IMR-90 (cell line): ENCODE results near the gene SAP30BP. TPM values are rescaled to one million over a fixed set of nuclear protein-coding genes. Genes with fewer than 3 reads are reported as not detected.

Experiments used
- ATAC-seq: fragments of 200-7000 bp; cut with Tn5 transposase; 2 replicates; pipeline ENCODE4 v1.9.1; 2020; ENCODE audit warnings: low read depth, mild to moderate bottlenecking, moderate library complexity
- BruUV-seq: library from RNA; stranded (reverse); fragments of 400-500 nt; replicated peaks from 2 replicates; lab custom pipeline; 2021; lab: Mats Ljungman, UMichigan
- CTCF ChIA-PET: fragments of 300-600 bp; formaldehyde crosslinking; extraction: SDS; loops from one replicate; lab custom pipeline; 2021; ENCODE audit warnings: antibody characterized with exemption; lab: Yijun Ruan, JAX
- POLR2A ChIA-PET: fragments of 300-600 bp; sonication (Branson Sonifier 250); formaldehyde crosslinking; loops from one replicate; lab custom pipeline; 2022; ENCODE audit warnings: antibody characterized with exemption; ENCODE audit not compliant: unreplicated experiment; lab: Charles Lee
- DNase-seq: peaks from one replicate; pipeline ENCODE4 v3.0.0; 2013
- H2AFZ ChIP-seq: replicated peaks from 2 replicates; pipeline ENCODE3; 2013; ENCODE audit warnings: low read length, mild to moderate bottlenecking; ENCODE audit not compliant: poor library complexity
- H2AK5ac ChIP-seq: 2 replicates; pipeline ENCODE4 v1.6.1; 2013; ENCODE audit warnings: low read depth, low read length, inconsistent platforms
- H2AK9ac ChIP-seq: replicated peaks from 2 replicates; pipeline ENCODE3; 2013; ENCODE audit warnings: mild to moderate bottlenecking, low read depth, low read length, moderate library complexity; ENCODE audit not compliant: poor library complexity
- H2BK120ac ChIP-seq: 2 replicates; pipeline ENCODE4 v1.6.1; 2013; ENCODE audit warnings: low read depth, low read length, inconsistent platforms
- H2BK15ac ChIP-seq: 3 replicates; pipeline ENCODE4 v1.6.1; 2013; ENCODE audit warnings: low read depth, low read length, inconsistent platforms
- H2BK20ac ChIP-seq: 2 replicates; pipeline ENCODE4 v1.6.1; 2013; ENCODE audit warnings: low read depth, mild to moderate bottlenecking, inconsistent platforms, low read length, moderate library complexity
- H2BK5ac ChIP-seq: 2 replicates; pipeline ENCODE4 v1.6.1; 2013; ENCODE audit warnings: mild to moderate bottlenecking, low read depth, low read length, inconsistent platforms; ENCODE audit not compliant: poor library complexity, severe bottlenecking
- H3K14ac ChIP-seq: replicated peaks from 2 replicates; pipeline ENCODE4 v1.6.1; 2013; ENCODE audit warnings: low read depth, low read length, inconsistent platforms
- H3K18ac ChIP-seq: 2 replicates; pipeline ENCODE4 v1.6.1; 2013; ENCODE audit warnings: low read depth, low read length, control low read depth
- H3K23ac ChIP-seq: 2 replicates; pipeline ENCODE4 v1.6.1; 2013; ENCODE audit warnings: low read depth, low read length, inconsistent platforms
- H3K27ac ChIP-seq: 2 replicates; pipeline ENCODE4 v1.5.1; 2013; ENCODE audit warnings: mild to moderate bottlenecking, control low read depth, low read length; ENCODE audit not compliant: insufficient read depth
- H3K27me3 ChIP-seq: 2 replicates; pipeline ENCODE4 v1.6.1; 2013; ENCODE audit warnings: low read length; ENCODE audit not compliant: control insufficient read depth, insufficient read depth
- H3K36me3 ChIP-seq: 2 replicates; pipeline ENCODE4 v1.6.1; 2013; ENCODE audit warnings: low read length, mixed read lengths; ENCODE audit not compliant: control insufficient read depth, insufficient read depth
- H3K4ac ChIP-seq: 2 replicates; pipeline ENCODE4 v1.6.1; 2013; ENCODE audit warnings: low read depth, low read length, inconsistent platforms
- H3K4me1 ChIP-seq: 2 replicates; pipeline ENCODE4 v1.6.1; 2013; ENCODE audit warnings: low read length, mixed read lengths; ENCODE audit not compliant: control insufficient read depth, insufficient read depth
- H3K4me2 ChIP-seq: 2 replicates; pipeline ENCODE4 v1.6.1; 2013; ENCODE audit warnings: low read depth, mild to moderate bottlenecking, control low read depth, low read length, moderate library complexity
- H3K4me3 ChIP-seq: 2 replicates; pipeline ENCODE4 v1.5.1; 2013; ENCODE audit warnings: low read depth, mild to moderate bottlenecking, control low read depth, low read length, moderate library complexity; ENCODE audit not compliant: insufficient read depth
- H3K56ac ChIP-seq: 2 replicates; pipeline ENCODE4 v1.6.1; 2013; ENCODE audit warnings: low read length, inconsistent platforms; ENCODE audit not compliant: insufficient read depth; ENCODE audit errors: extremely low read depth
- H3K79me1 ChIP-seq, 2 experiments: 2 replicates each; pipeline ENCODE4 v1.6.1; 2013; ENCODE audit warnings: low read length in 2 of 2, inconsistent platforms in 1 of 2, low read depth in 1 of 2
- H3K9ac ChIP-seq: 2 replicates; pipeline ENCODE4 v1.6.1; 2013; ENCODE audit warnings: low read depth, low read length, control low read depth
- H3K9me1 ChIP-seq: 2 replicates; pipeline ENCODE4 v1.6.1; 2013; ENCODE audit warnings: low read length, inconsistent platforms; ENCODE audit not compliant: insufficient read depth
- H3K9me3 ChIP-seq: 2 replicates; pipeline ENCODE4 v1.6.1; 2013; ENCODE audit warnings: low read length; ENCODE audit not compliant: control insufficient read depth, insufficient read depth
- H4K20me1 ChIP-seq: 2 replicates; pipeline ENCODE4 v1.6.1; 2013; ENCODE audit warnings: low read length, inconsistent platforms; ENCODE audit not compliant: insufficient read depth
- H4K5ac ChIP-seq: 2 replicates; pipeline ENCODE4 v1.6.1; 2013; ENCODE audit warnings: mild to moderate bottlenecking, low read depth, low read length, control low read depth
- H4K8ac ChIP-seq, 2 experiments: 2 replicates each; pipeline ENCODE4 v1.6.1; 2013; ENCODE audit warnings: low read depth in 2 of 2, low read length in 2 of 2, control low read depth in 1 of 2, inconsistent platforms in 1 of 2
- H4K91ac ChIP-seq: 2 replicates; pipeline ENCODE4 v1.6.1; 2013; ENCODE audit warnings: low read depth, low read length, inconsistent platforms; ENCODE audit not compliant: insufficient read depth
- MXI1 ChIP-seq: IDR thresholded peaks from 2 replicates; pipeline ENCODE4 v1.6.1; 2012; ENCODE audit warnings: low read depth, mild to moderate bottlenecking, low read length, moderate library complexity, borderline replicate concordance
- WGBS, 2 experiments: methylation state at CpG; one replicate each; pipeline versions ENCODE4 v1.1.5 to v1.1.7; 2013; ENCODE audit warnings: missing lambda C conversion rate in 2 of 2; ENCODE audit not compliant: insufficient read length in 1 of 2; ENCODE audit errors: extremely low coverage in 2 of 2; 5-methylcytosine and 5-hydroxymethylcytosine counted together
- dilution Hi-C: fragments of 300-500 bp; cut with HindIII; formaldehyde crosslinking; loops from one replicate; pipeline ENCODE4 v1.14.3; 2018; ENCODE audit warnings: low sequenced_read_pairs; ENCODE audit not compliant: unreplicated experiment
- in situ Hi-C: fragments of 300-500 bp; cut with MboI; formaldehyde crosslinking; loops from 3 replicates; pipeline ENCODE4 v1.14.3; 2019; ENCODE audit warnings: low sequenced_read_pairs, inconsistent platforms, mixed read lengths
- intact Hi-C: fragments of 100-400 bp; cut with micrococcal nuclease; formaldehyde crosslinking; loops from 2 replicates; pipeline ENCODE4 v1.10.0; 2022
- polyA plus RNA-seq, 3 experiments: library from polyadenylated mRNA; depleted of rRNA; stranded (reverse); fragments of >200 nt; gene quantifications; 2 replicates each; pipeline ENCODE4 v1.2.3, GENCODE V29; 2012; ENCODE audit warnings: low replicate concordance in 1 of 3
- total RNA-seq: library from RNA; depleted of rRNA; stranded (reverse); fragments of >200 nt; gene quantifications from 2 replicates; pipeline ENCODE4 v1.2.3, GENCODE V29; 2012

The SAP30BP gene
- total and polyA plus RNA-seq, 2 of the 4 experiments (the other 2 are of a cell fraction) = 70.4 to 139 TPM

GRCh38 chr17:75624021-75624420 lies 43.1 kb upstream of the SAP30BP start:
- POLR2A ChIA-PET = no interaction called here
- Histone ChIP-seq H3K9ac (no peak overlapping the region), H3K4me1 (peaks cover 5% of the 10 kb centered on the region; the same call in 1 of the 2 replicates), H2AK9ac (no peak overlapping the region), H2AK5ac (no peak overlapping the region), H4K20me1 (no peaks in the 10 kb centered on the region; the same call in 1 of the 2 replicates), H3K4ac (no peak overlapping the region), H2BK15ac (no peak overlapping the region), H3K9me3 (no peaks in the 10 kb centered on the region), H3K14ac (no peak overlapping the region), H3K9me1 (no peaks in the 10 kb centered on the region), H3K18ac (no peak overlapping the region), H3K36me3 (no peaks in the 10 kb centered on the region; the same call in 1 of the 2 replicates), H3K27me3 (peaks cover 6% of the 10 kb centered on the region; the same call in 1 of the 2 replicates), H2AFZ (no peak overlapping the region), H2BK120ac (no peak overlapping the region), H3K79me1 (no peaks in the 10 kb centered on the region), H4K91ac (no peak overlapping the region), H2BK5ac (no peak overlapping the region), H4K8ac (no peak overlapping the region), H3K56ac (no peak overlapping the region), H4K5ac (no peak overlapping the region), H2BK20ac (no peak overlapping the region), H3K4me3 (no peak overlapping the region), H3K27ac (no peak overlapping the region), H3K23ac (no peak overlapping the region), H3K4me2 (no peak overlapping the region)
- in situ Hi-C loops = no loop called here
- DNase-seq (no peak), ATAC-seq (no peak)
- intact Hi-C loops = no loop called here
- 74% methylated on average over 4 of the region's 12 CpGs; no CpG with 5 or more reads in 1 of the 2 experiments for WGBS, 2 experiments
- no peak for TF ChIP-seq MXI1
- dilution Hi-C loops = no loop called here
- no TSS peak for BruUV-seq
- CTCF ChIA-PET = interaction anchor here (0.5 to 1.5 kb wide), 3 partner anchors 9 to 129 kb away, joined by 3 to 5 read pairs (median 4); partner anchors contain the start of gene SMIM5
